Kidney tubule cell (primary cell): ENCODE results near the gene KCNK6.
"Not testable (repeated sequence)": the region's sequence is repeated elsewhere in the genome, so short reads cannot be mapped to it uniquely, and the experiment has no call there.

Source experiments
- DNase-seq: peaks from one replicate; pipeline ENCODE4 v3.0.0-alpha.2; 2018; ENCODE audit warnings: low spot score

Gene KCNK6

GRCh38 chr19:38362076-38362945 is 42.7 kb downstream of the KCNK6 start:
- DNase-seq, result peak; percentile 62

- not testable (repeated sequence) for DNase-seq
Observed at GRCh38 chr19:38362946-38363688, 43.5 kb downstream of the KCNK6 start.

DNA sequence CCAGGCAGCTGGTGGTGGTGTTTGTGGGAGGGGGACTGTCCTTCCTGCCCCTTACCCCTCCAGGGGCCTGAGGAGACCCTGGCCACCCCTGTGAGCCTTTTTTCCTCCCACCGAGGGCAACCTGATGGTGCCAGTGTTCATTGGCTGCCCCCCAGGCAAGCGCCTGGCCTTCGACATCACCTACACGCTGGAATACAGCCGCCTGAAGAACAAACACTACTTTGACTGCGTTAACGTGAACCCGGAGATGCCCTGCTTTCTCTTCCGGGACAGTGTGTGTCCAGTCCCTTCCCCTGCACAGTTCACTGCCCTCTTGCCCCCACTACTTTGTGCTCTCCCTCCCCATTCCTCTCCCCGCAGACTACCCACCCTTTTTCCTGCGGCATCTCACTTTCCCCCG is 47.4 kb downstream of the KCNK6 start:
- no peak for DNase-seq

GRCh38 chr19:38369584-38369983 is 49.9 kb downstream of the KCNK6 start:
- DNase-seq, result no peak

DNA sequence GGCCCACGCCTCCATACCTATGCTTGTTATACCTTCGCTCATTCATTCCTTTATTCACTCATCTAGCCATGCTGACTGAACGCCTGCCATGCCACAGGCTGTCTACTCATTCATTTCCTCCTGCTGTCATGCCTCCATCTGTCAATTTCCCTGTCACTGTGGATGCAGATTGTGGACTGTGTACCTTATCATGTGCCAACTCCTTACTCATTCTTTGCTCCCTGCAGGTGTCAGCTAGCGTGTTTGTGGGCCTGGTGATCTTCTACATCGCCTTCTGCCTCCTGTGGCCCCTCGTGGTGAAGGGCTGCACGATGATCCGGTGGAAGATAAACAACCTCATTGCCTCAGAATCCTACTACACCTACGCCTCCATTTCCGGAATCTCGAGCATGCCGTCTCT is 50.7 kb downstream of the KCNK6 start:
- no peak for DNase-seq

- no peak for DNase-seq
Observed at GRCh38 chr19:38371081-38371480, 51.4 kb downstream of the KCNK6 start.

DNA sequence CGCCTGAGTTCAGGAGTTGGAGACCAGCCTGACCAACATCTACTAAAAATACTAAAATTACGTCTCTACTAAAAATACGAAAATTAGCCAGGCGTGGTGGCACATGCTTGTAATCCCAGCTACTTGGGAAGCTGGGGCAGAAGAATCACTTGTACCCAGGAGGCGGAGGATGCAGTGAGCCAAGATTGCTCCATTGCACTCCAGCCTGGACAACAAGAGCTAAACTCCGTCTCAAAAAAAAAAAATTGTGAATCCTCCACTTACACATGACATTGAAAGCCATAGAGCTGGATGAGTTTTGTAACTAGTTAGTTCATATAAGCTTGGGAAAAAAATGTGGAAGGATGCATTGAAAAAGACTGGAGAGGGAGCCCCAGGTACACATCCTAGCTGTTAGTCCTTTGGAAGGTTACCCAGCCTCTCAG is 54.3 kb downstream of the KCNK6 start:
- DNase-seq, result no peak

- DNase-seq, result peak; percentile 100
Observed at GRCh38 chr19:38374332-38375097, 54.9 kb downstream of the KCNK6 start, which contains the start of gene PSMD8. Gene PSMD8, plus strand, starts transcription at chr19:38374571. Its CDS starts 31 bp downstream, at chr19:38374602.

DNA sequence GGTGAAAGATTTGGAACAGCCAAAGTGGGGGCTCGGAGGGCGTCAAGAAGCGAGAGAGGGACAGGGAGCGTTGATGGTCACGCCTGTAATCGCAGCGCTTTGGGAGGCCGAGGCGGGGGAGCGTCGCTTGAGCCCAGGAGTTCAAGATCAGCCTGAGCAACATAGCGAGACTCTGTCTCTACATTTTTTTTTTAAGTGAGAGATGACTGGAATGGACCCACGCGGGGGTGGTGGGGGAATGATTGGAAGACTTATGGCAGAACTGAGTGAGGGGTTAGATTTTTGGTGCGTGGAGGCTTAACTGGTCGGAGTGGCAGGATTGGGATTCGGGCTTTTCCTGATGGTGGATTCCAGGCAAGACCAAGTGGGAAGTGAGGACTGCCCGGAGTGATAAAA is 55.5 kb downstream of the KCNK6 start:
- no peak for DNase-seq

- peak; percentile 33 for DNase-seq
Observed at GRCh38 chr19:38375748-38376147, 56.1 kb downstream of the KCNK6 start.

- DNase-seq, result no peak
Observed at GRCh38 chr19:38376576-38376975, 56.9 kb downstream of the KCNK6 start.

DNA sequence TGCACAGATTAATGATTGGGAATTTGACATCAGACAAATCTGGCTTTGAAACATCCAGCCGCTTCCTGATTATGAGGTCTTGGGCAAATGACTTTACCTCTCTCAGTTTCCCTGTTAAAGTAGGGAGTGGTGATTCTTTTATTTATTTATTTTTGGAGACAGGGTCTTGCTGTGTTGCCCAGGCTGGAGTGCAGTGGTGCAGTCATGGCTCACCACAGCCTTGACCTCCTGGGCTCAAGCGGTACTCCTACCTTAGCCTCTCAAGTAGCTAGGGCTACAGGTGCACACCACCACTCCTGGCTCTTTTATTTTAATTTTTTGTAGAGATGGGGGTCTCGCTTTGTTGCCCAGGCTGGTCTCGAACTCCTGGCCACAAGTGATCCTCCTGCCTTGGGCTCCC is 57.4 kb downstream of the KCNK6 start:
- no peak for DNase-seq

GRCh38 chr19:38378866-38379265 is 59.2 kb downstream of the KCNK6 start:
- peak; percentile 39 for DNase-seq

- DNase-seq, result no peak
Observed at GRCh38 chr19:38381138-38381537, 61.5 kb downstream of the KCNK6 start.
